BLaER1 treated with 17β-estradiol and CSF1 and Interleukin-3, amounts not matched to agents 10 nM and 100 nM (cell line): ENCODE measurements around the gene DEFB123.
"Not testable (repeated sequence)": the region's sequence is repeated elsewhere in the genome, so short reads cannot be mapped to it uniquely, and the experiment has no call there.

Source experiments
- H3K27ac ChIP-seq, 11 experiments: shearing (Covaris generic); formaldehyde crosslinking; 2 replicates each; pipeline ENCODE4 v1.8.1; 2022
- H3K27me3 ChIP-seq, 11 experiments: shearing (Covaris generic); formaldehyde crosslinking; 2 replicates each; pipeline ENCODE4 v1.8.1; 2022
- H3K36me3 ChIP-seq, 11 experiments: shearing (Covaris generic); formaldehyde crosslinking; 2 replicates each; pipeline ENCODE4 v1.8.1; 2022
- H3K4me1 ChIP-seq, 10 experiments: shearing (Covaris generic); formaldehyde crosslinking; 2 replicates each; pipeline ENCODE4 v1.8.1; 2022
- H3K4me2 ChIP-seq, 11 experiments: shearing (Covaris generic); formaldehyde crosslinking; 2 replicates each; pipeline ENCODE4 v1.8.1; 2022
- H3K4me3 ChIP-seq, 10 experiments: shearing (Covaris generic); formaldehyde crosslinking; 2 replicates each; pipeline ENCODE4 v1.8.1; 2022
- H3K9ac ChIP-seq, 11 experiments: shearing (Covaris generic); formaldehyde crosslinking; 2 replicates each; pipeline ENCODE4 v1.8.1; 2022
- H3K9me3 ChIP-seq, 11 experiments: shearing (Covaris generic); formaldehyde crosslinking; replicated peaks in 1 of 11; 2 replicates each; pipeline ENCODE4 v1.8.1; 2022
- H4K20me1 ChIP-seq, 11 experiments: shearing (Covaris generic); formaldehyde crosslinking; 2 replicates each; pipeline ENCODE4 v1.8.1; 2022
- Cebpa-rat ChIP-seq, 11 experiments: shearing (Covaris generic); IDR thresholded peaks; 2 replicates each; pipeline ENCODE4 v1.8.1; 2022

The DEFB123 gene

DNA sequence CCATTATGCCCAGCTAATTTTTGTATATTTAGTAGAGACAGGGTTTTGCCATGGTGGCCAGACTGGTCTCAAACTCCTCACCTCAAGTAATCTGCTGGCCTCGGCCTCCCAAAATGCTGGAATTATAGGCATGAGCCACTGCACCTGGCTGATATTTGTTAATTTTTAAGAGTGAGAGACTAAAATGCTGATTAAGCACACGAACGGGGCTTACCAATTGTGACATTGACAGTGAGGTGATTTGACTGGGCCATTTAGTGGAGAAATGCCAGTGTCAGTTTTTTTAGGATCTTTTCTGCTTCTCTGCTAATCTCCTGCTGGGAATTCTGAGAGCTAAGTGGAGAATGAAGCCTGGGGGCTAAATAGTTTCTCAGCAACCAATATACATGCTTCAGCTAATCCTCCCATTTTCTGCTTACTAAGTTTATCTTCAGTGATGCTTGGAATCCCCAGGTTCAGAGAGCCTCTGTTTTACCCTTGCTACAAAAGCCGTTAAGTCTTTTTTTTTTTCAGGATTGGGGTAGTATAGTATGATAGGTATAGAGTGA lies 9.8 kb upstream of the DEFB123 start:
- Histone ChIP-seq H4K20me1 (no peaks in the 10 kb centered on the region), H3K27ac (no peak overlapping the region), H3K4me3 (no peak overlapping the region), H3K4me1 (no peaks in the 10 kb centered on the region), H3K27me3 (no peaks in the 10 kb centered on the region), H3K9ac (no peak overlapping the region), H3K36me3 (no peaks in the 10 kb centered on the region), H3K9me3 (peaks cover 0 to 9% (median 5%) of the 10 kb centered on the region in 11 experiments; a peak in 9 of 22 replicates), H3K4me2 (no peak overlapping the region)
- no peak for TF ChIP-seq Cebpa-rat (IDR thresholded peaks at IDR 0.05)

DNA sequence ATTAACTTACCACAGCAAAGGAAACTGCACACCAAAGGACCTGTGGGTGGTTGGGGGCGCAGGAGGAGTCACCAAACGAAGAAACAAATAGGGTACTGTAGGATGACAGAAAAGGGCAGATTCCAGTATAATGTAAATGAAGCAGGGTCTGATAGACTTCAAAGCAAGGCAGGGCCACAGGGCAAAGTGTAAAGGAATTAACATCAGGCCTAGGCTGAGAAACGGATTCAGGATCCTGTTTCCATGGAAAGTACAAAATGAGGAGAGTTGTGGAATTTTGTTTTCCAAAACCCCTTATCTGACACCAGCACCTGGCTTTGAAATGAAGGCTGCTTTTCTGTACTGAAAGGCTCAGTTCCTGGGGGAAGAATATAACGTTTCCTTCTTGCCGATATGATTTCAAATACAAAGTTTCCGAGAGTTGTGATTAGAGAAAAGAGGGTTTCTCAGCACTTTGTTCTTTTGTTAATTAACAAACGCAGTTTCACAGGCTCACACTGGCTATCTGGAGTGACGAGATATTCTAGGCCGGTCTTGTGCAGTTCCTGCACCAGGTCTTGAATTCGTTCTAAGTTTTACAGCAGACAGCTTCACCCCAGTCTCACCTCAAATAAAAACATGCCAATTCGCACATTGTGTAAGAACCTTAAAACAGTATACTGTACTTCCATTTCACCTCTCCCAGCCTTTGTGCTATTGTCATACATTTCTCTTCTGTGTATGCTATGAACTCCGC lies 5.8 kb downstream of the DEFB123 start:
- TF ChIP-seq Cebpa-rat (IDR thresholded peaks at IDR 0.05), result no peak
- Histone ChIP-seq H3K36me3 (no peaks in the 10 kb centered on the region), H4K20me1 (no peaks in the 10 kb centered on the region), H3K9ac (no peak overlapping the region), H3K27me3 (no peaks in the 10 kb centered on the region), H3K4me1 (no peaks in the 10 kb centered on the region), H3K9me3 (peaks cover 5 to 21% (median 14%) of the 10 kb centered on the region in 11 experiments; a peak in 13 of 22 replicates), H3K4me2 (no peak overlapping the region), H3K27ac (no peak overlapping the region), H3K4me3 (no peak overlapping the region)

DNA sequence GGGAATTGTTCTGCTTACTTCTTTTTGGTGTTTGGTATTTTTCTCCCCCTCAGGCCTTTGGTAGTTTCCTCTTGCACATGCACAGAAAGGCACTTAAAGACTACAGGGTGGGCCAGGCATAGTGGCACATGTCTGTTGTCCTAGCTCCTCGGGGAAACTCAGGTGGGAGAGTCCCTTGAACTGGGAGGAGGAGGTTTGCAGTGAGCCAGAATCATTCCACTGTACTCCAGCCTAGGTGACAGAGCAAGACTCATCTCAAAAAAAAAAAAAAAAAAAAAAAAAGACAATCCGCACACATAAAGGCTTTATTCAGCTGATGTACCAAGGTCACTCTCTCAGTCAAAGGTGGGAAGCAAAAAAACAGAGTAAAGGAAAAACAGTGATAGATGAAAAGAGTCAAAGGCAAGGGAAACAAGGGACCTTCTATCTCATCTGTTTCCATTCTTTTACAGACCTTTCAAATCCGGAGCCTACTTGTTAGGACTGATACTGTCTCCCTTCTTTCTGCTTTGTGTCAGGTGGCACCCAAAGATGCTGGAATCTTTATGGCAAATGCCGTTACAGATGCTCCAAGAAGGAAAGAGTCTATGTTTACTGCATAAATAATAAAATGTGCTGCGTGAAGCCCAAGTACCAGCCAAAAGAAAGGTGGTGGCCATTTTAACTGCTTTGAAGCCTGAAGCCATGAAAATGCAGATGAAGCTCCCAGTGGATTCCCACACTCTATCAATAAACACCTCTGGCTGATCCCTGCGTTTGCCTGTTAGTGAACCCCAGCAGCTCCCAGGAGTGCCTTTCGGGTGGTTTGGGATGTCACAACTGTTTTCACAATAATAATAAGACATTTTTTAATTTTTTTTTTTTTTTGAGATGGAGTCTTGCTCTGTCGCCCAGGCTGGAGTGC lies 9.3 kb downstream of the DEFB123 start:
- Histone ChIP-seq H3K9ac (no peak overlapping the region), H3K36me3 (no peaks in the 10 kb centered on the region), H3K27me3 (no peaks in the 10 kb centered on the region), H3K4me3 (no peak overlapping the region), H3K9me3 (peaks cover 5 to 33% (median 14%) of the 10 kb centered on the region in 11 experiments; a peak in 14 of 22 replicates), H3K4me1 (peaks cover 0 to 7% (median 4%) of the 10 kb centered on the region in 10 experiments; a peak in 9 of 20 replicates), H4K20me1 (no peaks in the 10 kb centered on the region), H3K4me2 (no peak overlapping the region), H3K27ac (no peak overlapping the region)
- no peak for TF ChIP-seq Cebpa-rat (IDR thresholded peaks at IDR 0.05)

DNA sequence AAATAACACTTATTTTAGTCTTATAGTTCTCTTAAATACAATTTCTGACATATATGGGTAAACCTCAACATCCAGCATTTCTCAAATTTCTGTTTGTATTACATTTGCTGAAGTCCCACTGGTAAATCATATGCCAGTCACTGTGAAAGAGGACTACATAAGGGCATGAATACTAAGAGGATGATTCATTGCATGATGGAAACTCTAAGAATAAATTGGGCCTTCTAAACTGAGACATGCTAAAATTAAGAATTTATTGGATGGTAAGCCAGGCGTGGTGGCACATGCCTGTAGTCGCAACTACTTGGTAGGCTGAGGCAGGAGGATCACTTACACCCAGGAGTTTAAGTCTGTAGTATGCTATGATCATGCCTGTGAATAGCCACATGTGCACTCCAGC lies 12.1 kb downstream of the DEFB123 start:
- peaks cover 0 to 7% (median 4%) of the 10 kb centered on the region in 10 experiments; a peak in 9 of 20 replicates for H3K4me1 ChIP-seq
- no peak overlapping the region for H3K4me3 ChIP-seq
- H4K20me1 ChIP-seq, result no peaks in the 10 kb centered on the region
- no peak overlapping the region for H3K4me2 ChIP-seq
- no peak overlapping the region for H3K27ac ChIP-seq
- no peaks in the 10 kb centered on the region for H3K36me3 ChIP-seq
- peaks cover 5 to 33% (median 14%) of the 10 kb centered on the region in 11 experiments; a peak in 14 of 22 replicates for H3K9me3 ChIP-seq
- H3K27me3 ChIP-seq, result no peaks in the 10 kb centered on the region
- H3K9ac ChIP-seq, result no peak overlapping the region
- no peak for TF ChIP-seq Cebpa-rat (IDR thresholded peaks at IDR 0.05)

DNA sequence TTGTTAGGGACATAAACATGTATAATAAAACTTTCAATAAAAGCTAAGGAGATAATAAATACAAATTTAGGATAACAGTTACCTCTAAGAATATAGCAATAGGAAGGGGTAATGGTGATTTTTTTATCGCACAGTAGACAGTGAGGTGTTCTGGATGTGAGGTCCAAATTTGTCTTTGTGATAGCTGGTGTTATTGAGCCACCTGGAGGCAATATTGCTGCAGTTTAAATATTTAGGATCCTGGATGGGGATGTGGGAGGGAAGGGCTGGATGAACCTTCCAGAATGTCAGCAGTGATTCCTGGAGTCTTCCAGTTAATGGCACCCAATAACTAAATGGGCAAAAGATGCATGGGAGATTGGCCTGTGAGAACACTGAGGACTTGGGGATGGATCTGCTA lies 13.9 kb downstream of the DEFB123 start:
- Histone ChIP-seq H3K4me3 (no peak overlapping the region), H3K27ac (no peak overlapping the region), H3K4me2 (no peak overlapping the region), H3K27me3 (no peaks in the 10 kb centered on the region), H3K36me3 (no peaks in the 10 kb centered on the region), H3K9ac (no peak overlapping the region), H3K4me1 (peaks cover 0 to 7% (median 4%) of the 10 kb centered on the region in 10 experiments; a peak in 9 of 20 replicates), H3K9me3 (peaks cover 1 to 20% (median 3%) of the 10 kb centered on the region in 11 experiments; a peak in 13 of 22 replicates), H4K20me1 (no peaks in the 10 kb centered on the region)
- TF ChIP-seq Cebpa-rat (IDR thresholded peaks at IDR 0.05), result no peak

DNA sequence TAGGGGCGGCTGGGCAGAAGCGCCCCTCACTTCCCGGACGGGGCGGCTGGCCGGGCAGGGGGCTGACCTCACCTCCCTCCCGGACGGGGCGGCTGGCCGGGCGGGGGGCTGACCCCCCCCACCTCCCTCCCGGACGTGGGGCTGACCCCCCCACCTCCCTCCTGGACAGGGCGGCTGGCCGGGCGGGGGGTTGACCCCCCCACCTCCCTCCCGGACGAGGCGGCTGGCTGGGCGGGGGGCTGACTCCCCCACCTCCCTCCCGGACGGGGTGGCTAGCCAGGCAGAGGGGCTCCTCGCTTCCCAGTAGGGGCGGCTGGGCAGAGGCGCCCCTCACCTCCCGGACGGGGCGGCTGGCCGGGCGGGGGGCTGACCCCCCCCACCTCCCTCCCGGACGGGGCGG lies 30.5 kb downstream of the DEFB123 start:
- peaks cover 0 to 32% (median 19%) of the 10 kb centered on the region in 11 experiments; a peak in 17 of 22 replicates for H3K9me3 ChIP-seq
- H3K4me3 ChIP-seq, H3K9ac ChIP-seq, H3K36me3 ChIP-seq, H3K27ac ChIP-seq, H3K4me2 ChIP-seq, H4K20me1 ChIP-seq, H3K4me1 ChIP-seq: not testable (repeated sequence)
- peaks cover 17 to 35% (median 28%) of the 10 kb centered on the region in 11 experiments for H3K27me3 ChIP-seq

DNA sequence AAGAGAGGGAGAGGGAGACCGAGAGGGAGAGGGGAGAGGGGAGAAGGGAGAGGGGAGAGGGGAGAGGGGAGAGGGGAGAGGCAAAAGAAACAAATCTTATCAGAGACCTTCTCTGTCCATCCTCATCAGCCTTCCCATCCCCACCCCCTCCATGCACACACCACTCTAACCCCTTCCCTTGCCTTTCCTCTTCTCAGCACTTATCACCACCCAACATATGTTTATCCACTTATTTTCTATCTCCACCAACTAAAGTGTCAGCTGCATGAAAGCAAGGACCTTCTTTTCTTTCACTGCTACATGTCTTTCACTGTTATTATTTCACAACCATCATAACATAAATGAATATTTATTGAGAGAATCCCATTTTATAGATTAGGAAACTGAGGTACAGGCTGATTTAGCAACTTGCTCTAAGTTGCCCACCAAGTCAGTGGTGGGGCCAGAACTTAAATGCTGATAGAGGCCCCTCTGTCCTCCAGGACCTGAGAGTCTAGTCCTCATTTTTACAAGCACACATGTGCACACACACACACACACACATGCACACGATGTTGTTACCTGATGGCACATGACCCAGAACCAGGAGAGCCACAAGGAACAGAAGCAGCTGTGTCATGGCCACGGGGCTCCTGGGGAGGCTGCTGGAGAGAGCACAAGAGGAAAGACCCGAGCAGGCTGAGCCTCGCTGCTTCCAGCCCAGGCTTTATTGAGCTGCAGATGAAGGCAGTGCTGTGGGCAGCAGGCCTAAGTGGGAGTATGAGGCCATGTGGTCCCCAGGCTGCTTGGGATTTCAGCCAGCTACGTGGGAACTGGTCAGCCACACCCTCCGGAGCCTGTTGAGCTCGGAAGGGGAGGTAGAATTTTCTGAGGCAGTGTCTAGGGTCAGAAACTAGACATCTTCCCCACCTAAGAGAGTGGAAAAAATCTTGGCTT lies 32.2 kb downstream of the DEFB123 start:
- no peaks in the 10 kb centered on the region for H3K36me3 ChIP-seq
- no peak overlapping the region for H3K9ac ChIP-seq
- peaks cover 0 to 33% (median 19%) of the 10 kb centered on the region in 11 experiments; a peak in 17 of 22 replicates for H3K9me3 ChIP-seq
- no peak overlapping the region for H3K4me2 ChIP-seq
- peaks cover 0 to 9% (median 0%) of the 10 kb centered on the region in 10 experiments; a peak in 4 of 20 replicates for H3K4me1 ChIP-seq
- H3K27ac ChIP-seq, result no peak overlapping the region
- no peak overlapping the region for H3K4me3 ChIP-seq
- no peaks in the 10 kb centered on the region for H4K20me1 ChIP-seq
- TF ChIP-seq Cebpa-rat (IDR thresholded peaks at IDR 0.05), result no peak
- H3K27me3 ChIP-seq, result peaks cover 26 to 52% (median 43%) of the 10 kb centered on the region in 11 experiments

DNA sequence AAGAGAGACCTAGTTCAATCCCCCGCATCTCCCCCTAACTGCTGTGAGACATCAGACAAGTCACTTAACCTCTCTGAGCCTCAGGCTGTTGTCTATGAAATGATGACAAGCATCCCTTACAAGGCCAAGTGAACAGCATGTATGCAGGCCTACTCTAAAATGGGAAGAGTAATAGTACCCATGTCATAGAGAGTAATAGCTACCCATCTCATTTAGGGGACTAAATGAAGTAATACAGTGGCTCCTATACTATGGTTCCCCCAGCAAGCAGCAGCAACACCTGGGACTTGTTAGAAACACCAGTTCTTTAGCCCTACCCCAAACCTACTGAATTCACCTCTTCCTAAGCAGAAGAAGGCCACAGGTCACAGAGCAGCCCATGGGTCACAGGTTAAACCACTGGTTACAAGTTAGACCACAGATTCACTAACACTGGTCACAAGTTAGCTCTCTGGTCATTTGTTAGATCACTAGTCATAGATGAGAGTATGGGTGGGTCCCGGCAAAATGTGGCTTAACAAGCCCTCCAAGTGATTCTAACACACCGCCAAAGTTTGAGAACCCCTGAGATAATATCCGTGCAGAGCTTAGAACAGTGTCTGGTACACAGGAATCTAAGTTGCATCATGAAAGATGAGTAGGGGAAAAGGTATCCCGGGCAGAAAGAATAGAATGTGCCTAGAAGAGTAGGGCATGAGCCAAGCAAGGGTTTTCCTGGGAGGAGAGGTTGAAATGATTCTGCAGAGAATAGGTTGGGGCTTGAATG lies 33.1 kb downstream of the DEFB123 start:
- H3K4me3 ChIP-seq, result no peak overlapping the region
- H3K4me1 ChIP-seq, result peaks cover 0 to 9% (median 0%) of the 10 kb centered on the region in 10 experiments; a peak in 4 of 20 replicates
- no peaks in the 10 kb centered on the region for H3K36me3 ChIP-seq
- H4K20me1 ChIP-seq, result no peaks in the 10 kb centered on the region
- peaks cover 26 to 53% (median 43%) of the 10 kb centered on the region in 11 experiments for H3K27me3 ChIP-seq
- peak overlapping the region in 1 of 11 experiments; percentile 6; a peak in 1 of 22 replicates for H3K4me2 ChIP-seq
- no peak overlapping the region for H3K27ac ChIP-seq
- peaks cover 0 to 33% (median 19%) of the 10 kb centered on the region in 11 experiments; a peak in 17 of 22 replicates for H3K9me3 ChIP-seq
- no peak overlapping the region for H3K9ac ChIP-seq
- TF ChIP-seq Cebpa-rat (IDR thresholded peaks at IDR 0.05), result no peak
